Measurements from ENCODE around the gene EFNA5.

- TF ChIP-seq POLR2A (IDR thresholded peaks at IDR 0.05), result no peak
- TF ChIP-seq CTCF (IDR thresholded peaks at IDR 0.05), result no peak
Observed at GRCh38 chr5:107418902-107419301, 251.8 kb downstream of the EFNA5 start.

All from suprapubic skin (tissue), 3 donors.